OCI-M1 (cell line): ENCODE results near the gene SDK1.
"Not testable (repeated sequence)": the region's sequence is repeated elsewhere in the genome, so short reads cannot be mapped to it uniquely, and the experiment has no call there.

ENCODE experiments used
- DNase-seq: peaks from one replicate; lab custom pipeline; 2025; lab: John Stamatoyannopoulos, UW

The SDK1 gene

GRCh38 chr7:4246536-4246935, 945.5 kb downstream of the SDK1 start:
- no peak for DNase-seq

- no peak for DNase-seq
Observed at GRCh38 chr7:4247106-4247876, 946.2 kb downstream of the SDK1 start.

GRCh38 chr7:4248295-4248694, 947.2 kb downstream of the SDK1 start:
- DNase-seq, result no peak

GRCh38 chr7:4249241-4249640, 948.2 kb downstream of the SDK1 start:
- DNase-seq, result no peak

- no peak for DNase-seq
Observed at GRCh38 chr7:4255336-4255735, 954.3 kb downstream of the SDK1 start.

GRCh38 chr7:4256286-4256685, 955.2 kb downstream of the SDK1 start:
- no peak for DNase-seq

- DNase-seq, result no peak
Observed at GRCh38 chr7:4257146-4258111, 956.4 kb downstream of the SDK1 start.

GRCh38 chr7:4260116-4260515, 959.1 kb downstream of the SDK1 start:
- DNase-seq, result not testable (repeated sequence)

- DNase-seq, result no peak
Observed at GRCh38 chr7:4260867-4261600, 960.0 kb downstream of the SDK1 start.

- DNase-seq, result no peak
Observed at GRCh38 chr7:4261601-4261960, 960.5 kb downstream of the SDK1 start.

GRCh38 chr7:4264206-4264605, 963.2 kb downstream of the SDK1 start:
- not testable (repeated sequence) for DNase-seq

- no peak for DNase-seq
Observed at GRCh38 chr7:4265066-4265465, 964.0 kb downstream of the SDK1 start.

GRCh38 chr7:4265676-4266075, 964.6 kb downstream of the SDK1 start:
- DNase-seq, result no peak

- DNase-seq, result no peak
Observed at GRCh38 chr7:4266270-4267040, 965.4 kb downstream of the SDK1 start.

- DNase-seq, result no peak
Observed at GRCh38 chr7:4267341-4268039, 966.4 kb downstream of the SDK1 start.

- DNase-seq, result no peak
Observed at GRCh38 chr7:4268040-4268965, 967.3 kb downstream of the SDK1 start.

- DNase-seq, result no peak
Observed at GRCh38 chr7:4269086-4269485, 968.0 kb downstream of the SDK1 start.

- no peak for DNase-seq
Observed at GRCh38 chr7:4269746-4270145, 968.7 kb downstream of the SDK1 start.

- no peak for DNase-seq
Observed at GRCh38 chr7:4270268-4270667, 969.2 kb downstream of the SDK1 start.
